Pericardium fibroblast (primary cell): ENCODE measurements around the gene DUSP5. TPM values are rescaled to one million over a fixed set of nuclear protein-coding genes. Genes with fewer than 3 reads are reported as not detected.

Experiments used
- total RNA-seq: library from RNA; depleted of rRNA; stranded (reverse); fragments of >200 nt; gene quantifications from 2 replicates; pipeline ENCODE4 v1.2.3, GENCODE V29; 2015

The DUSP5 gene
- total RNA-seq: 6.3 and 6.8 TPM in 2 replicates

GRCh38 chr10:110497438-110498086, at the start of gene DUSP5:
DUSP5 (plus strand) TSS chr10:110497907; CDS start chr10:110498122, 215 bp downstream.

Other genes with a start within 250 kb of the DUSP5 start
- gene SMNDC1, start 193.0 kb upstream of the DUSP5 start, total RNA-seq: 3.3 and 6.4 TPM in 2 replicates
- gene SMC3, start 69.8 kb downstream of the DUSP5 start, total RNA-seq: 15.7 and 17.3 TPM in 2 replicates
- 0.12 TPM in 1 of 2 replicates, not detected in the other for gene RBM20, start 146.4 kb downstream of the DUSP5 start, total RNA-seq